HCEC 1CT (cell line): ENCODE measurements around the gene SESN1.

Source experiments
- DNase-seq: peaks from one replicate; pipeline ENCODE4 v3.0.0-alpha.2; 2017

Gene SESN1

DNA sequence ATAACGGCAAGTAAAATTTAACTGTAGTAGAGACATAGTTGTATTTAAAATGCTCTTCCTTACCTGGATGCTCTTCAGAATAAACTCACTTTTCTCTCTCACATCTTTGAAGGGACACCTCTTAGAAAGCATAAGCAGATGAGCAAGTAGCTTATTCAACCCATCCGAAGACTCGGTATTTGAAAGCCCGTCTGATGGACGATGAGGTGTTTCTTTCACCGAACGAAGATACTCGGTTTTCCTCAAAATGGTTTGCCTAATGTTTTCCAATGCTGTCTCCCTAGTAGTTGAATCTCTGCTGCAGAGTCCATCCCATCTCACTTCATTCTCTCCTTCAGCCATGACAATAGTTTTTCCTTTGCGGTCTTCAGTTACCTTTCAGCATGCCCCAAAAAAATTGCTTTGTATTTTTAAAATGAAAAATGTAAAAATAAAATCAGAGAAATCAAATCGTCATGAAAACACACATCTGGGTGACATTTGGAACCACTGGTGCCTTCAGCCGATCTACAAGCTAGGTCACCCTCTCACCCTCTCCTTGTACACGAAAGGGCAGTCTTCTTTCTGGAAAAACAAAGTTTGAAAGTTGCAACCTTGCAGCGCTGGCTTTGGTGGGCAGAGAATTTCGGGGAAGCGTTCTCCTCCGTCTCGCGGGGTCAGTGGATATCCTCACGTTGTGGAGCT, 772 bp downstream of the SESN1 start:
- DNase-seq = no peak

DNA sequence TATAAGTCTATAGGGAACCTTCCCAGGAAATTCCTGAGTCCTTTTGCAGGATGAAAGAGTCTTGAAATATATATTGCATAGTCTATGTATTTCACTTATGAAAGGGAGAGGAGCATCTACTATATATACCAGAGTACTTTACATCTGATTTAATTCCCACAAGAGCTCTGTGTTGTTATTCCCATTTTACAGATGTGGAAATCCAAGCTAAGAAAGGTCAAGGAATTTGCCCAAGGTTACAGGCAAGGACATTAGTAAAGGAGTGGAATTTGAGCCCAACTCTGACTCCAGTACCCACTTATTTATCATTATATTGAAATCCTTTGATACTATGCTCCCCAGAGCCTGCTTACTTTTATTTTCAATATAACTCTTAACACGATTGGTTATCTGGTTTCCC, 2.6 kb downstream of the SESN1 start:
- DNase-seq = no peak

DNA sequence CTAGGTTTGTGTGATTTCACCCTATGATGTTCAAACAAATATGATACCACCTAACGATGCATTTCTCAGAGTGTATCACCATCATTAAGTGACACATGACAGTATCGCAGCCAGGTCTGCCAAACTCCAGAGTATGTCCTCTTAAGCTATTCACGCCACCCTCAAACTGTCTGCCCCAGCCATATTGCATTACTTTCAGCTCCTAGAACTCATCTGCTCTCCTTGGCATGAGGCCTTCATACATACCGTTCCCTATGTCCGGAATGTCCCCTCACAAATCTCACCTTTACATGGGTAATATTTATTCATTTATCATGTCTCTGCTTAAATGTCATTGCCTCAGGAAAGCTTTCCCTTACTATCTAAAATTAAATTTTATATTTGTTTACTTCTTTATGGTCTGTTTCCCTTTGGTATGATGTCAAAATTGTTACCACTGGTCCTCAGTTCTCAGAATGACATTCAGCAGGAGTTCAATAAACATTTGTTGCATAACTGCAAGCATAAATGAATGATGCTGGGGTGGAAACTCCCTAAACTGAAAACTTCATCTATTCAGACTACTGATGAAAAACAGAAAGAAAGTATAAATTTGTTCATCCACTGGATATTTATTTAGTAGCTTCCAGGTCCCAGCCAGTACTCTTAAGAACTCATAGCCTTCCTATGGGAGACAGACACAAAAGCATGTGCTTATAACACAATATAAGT, 3.2 kb downstream of the SESN1 start:
- DNase-seq = no peak

DNA sequence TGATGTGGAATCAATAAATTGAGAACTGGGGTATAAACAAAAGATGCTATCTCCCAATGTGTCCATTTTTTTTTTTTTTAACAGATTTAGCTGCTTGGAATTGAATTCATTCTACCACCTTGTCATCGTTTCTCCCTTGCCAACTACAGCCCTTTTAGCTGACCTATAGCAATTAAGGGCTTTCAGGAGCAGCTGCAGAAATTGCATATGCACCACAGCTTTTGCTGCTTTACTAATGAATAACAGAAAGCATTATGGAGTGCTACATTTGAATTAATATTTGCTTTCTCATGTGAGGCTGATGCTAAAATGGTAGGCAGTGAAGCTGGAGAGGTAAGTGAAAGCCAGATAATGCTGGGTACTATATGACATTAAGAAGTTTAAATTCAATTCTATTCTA, 5.7 kb downstream of the SESN1 start:
- DNase-seq = no peak

DNA sequence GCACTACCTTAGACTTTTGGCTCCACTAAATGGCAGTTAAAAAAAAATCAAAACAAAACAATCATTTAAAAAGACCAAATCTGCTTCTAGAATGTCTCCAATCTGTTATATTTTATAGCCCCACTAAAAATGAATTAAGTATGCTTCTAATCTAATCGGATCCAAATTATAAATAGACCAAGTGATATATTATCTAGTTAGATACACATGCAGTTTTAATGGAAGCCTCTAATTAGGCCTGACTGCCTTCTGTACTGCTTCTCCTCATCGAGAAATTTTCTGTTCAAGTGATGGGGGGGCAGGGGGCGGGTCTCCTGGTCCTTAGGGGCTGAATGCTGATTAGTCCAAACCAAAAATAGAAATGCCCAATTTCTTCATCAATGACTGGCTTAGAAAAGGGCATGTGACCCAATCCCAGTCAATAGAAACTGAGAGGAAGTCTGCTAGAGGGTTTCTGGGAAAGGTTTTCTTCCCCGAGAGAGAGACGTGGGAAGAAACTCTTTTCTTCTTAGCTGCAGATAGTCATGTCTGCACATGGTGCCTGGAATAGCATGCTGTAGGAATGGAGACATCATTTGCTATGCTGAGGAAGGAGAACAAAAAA, 6.9 kb downstream of the SESN1 start:
- no peak for DNase-seq

DNA sequence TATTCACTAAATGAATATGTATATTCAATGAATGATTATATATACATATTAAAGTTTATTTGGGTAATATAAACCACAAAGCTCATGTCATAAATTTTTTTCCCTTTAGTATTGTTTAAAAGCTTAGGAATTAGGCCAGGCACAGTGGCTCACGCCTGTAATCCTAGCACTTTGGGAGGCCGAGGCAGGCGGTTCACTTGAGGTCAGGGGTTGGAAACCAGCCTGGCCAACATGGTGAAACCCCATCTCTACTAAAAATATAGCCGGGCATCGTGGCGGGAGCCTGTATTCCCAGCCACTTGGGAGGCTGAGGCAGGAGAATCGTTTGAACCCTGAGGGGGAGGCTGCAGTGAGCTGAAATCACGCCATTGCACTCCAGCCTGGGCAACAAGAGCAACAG, 10.5 kb downstream of the SESN1 start:
- DNase-seq = peak; percentile 42

DNA sequence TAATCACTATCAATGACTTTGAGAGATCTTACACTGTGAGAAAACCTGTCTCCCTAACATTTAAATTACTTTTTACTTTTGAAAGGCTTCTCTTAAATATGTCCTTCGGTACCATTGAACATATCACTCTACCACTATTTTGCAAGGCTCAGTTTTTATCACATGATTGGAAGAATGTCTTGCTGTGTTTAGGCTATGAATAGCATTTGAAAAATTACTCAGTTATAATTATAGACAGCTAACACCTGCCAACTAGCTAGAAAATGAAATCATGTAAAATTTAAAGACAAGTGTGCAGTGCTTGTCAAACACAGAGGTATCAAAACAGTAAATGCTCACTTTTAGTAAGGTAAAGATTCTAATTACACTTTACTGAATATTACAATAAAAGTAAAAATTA, 11.0 kb downstream of the SESN1 start:
- DNase-seq = no peak

DNA sequence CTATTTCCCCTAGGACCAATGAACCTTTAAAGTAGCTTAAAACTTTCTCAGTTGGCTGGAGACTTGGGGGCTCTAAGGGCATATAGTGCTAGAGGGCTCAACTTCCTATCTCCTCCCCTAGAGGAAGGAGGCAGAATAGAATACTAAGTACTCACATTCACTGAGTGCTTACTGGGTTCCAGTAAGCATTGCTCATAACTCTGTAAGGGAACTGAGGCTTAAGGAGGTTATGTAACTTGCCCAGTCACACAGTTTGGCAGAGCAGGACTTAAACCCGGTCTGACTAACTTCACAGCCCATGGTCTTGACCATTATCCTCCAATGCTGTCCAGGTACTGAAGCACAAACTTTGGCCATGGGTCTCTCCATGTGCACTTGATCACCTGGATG, 12.5 kb downstream of the SESN1 start:
- peak; percentile 89 for DNase-seq

DNA sequence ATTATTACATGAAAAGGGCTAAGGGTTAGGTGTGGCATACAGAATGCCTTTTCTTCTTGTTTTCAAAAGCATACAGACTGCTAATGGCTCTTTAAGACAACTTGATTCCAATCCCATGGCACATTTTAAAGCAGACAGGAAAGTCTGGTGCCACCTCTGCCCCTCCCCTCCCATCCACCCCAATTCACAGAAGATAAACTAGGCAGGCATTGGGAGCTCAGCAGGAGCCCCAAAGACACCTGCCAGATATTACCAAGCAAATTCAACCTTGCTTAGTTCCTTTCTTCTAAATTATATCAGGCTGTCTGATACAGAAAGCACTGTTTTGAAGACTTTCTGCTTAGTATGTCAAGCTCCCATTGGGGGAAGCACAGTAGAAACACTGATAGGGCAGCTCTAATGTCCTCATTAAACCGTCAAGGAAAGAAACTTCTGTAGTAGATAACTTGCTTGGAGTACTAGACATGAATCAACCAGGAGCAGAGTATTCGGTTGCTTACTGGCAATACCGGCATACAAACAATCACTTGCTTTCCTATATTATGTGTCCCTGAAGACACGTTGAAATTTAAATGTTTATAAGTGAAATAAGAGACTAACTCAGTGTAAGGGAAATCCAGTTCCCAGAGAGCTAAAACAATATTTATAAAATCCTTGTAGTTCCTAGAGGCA, 13.0 kb downstream of the SESN1 start:
- DNase-seq = no peak

DNA sequence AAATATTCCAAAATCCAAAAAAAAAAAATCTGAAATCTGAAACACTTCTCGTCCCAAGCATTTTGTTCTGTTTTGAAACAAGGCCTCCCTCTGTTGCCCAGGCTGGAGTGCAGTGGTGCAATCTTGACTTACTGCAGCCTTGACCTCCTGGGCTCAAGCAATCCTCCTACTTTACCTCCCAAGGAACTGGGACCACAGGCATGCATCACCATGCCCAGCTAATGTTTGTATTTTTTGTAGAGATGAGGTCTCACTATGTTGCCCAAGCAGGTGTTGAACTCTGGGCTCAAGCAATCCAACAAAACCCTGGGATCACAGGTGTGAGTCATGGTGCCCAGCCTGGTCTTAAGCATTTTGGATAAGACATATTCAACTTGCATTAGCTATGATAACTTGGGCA, 13.6 kb downstream of the SESN1 start:
- no peak for DNase-seq

DNA sequence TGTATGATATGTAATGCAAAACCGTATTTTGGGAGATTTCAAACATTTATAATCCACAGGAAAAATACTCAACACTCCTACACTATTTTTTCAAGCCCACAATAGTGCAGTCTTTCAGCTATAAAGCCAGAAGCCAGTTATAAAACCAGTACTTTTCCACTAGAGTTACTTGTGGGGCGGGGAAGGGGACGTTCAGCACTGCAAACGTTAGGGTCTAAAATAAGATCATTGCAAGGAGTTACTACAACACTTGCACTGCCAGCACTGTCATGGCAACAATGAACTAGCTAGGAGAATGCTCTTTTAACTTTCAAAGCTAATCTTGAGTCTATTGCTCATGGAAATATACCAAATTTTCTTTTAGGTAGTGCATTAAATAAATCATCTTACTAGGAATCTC, 14.7 kb downstream of the SESN1 start:
- no peak for DNase-seq

DNA sequence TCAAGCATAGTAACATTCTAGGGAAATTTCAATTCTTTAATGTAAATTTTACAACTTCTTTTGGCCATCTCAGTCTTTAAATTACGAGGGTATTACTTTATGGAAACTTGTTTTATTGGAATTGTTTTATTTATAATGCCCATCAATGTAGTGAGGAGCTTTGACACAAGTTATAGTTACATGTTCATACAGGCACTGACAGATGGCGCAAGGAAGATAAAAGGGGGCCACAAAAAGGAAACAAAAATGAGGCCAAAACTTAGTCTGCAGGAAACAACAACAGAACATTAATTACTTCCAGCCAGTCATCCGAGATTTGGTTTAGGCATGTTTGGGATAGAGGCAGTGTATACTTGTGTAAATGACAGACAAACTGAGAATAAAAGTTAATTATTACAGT, 18.3 kb downstream of the SESN1 start:
- no peak for DNase-seq

DNA sequence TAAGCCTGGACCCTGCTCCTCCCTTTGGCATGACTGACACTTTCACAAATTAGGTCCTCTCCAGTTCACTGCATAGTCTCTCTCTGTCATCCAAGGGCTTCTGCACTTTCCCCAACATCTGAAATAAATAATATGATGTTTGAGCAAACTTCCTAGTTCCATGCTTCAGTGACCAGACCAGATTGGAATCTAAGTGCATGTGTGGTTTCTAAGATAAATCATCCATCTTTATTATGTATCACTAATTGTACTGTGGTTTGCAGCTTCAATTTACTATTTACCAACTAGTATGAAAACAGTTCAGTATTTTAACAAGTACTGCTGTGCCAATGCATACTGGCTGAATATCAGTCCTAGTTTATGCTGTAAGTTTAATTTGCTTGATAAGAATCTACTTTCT, 18.7 kb downstream of the SESN1 start:
- DNase-seq = peak; percentile 65

DNA sequence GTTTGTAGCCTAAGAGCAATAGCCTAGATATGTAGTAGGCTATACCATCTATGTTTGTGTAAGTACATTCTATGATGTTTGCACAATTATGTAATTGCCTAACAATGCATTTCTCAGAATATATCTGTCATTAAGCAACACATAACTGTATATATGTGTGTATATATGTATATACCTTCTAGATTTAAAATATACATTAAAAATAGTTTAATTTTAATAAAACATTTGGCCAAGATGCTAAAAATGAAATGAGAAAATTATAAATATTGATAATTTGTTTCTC, 20.6 kb downstream of the SESN1 start:
- no peak for DNase-seq

DNA sequence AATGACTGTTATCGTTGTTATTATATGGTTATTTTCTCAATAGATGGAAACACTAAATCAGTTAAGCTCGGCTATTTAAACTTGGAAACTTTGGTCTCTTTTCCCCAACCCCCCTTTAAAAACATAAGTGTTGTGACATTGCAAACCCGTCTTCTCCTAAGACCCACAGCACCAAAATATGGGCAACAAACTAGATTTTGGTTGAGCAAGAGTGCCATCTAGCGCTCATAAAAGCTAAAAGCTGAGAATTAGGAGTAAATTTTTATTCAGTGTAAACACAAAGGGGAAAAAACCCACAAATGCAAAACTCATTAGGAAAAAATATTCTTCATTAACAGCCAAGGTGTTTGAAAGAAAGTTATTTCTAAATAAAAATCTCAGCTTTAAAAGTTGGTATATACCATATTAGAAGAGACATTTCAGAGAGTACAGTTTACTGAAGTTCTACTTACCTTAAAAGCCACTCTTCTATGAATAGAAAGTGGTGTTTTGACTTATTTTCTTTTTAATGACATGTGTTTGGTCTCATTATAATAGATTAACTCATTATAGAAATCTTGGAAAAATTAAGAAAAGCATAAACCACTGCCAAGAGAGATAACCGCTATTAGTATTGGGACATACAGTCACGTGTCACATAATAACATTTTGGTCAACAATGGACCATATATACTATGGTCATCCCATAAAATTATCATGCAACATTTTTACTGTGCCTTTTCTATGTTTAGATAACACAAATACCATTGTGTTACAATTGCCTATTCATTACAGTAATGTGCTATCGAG, 21.1 kb downstream of the SESN1 start:
- DNase-seq = peak; percentile 49

DNA sequence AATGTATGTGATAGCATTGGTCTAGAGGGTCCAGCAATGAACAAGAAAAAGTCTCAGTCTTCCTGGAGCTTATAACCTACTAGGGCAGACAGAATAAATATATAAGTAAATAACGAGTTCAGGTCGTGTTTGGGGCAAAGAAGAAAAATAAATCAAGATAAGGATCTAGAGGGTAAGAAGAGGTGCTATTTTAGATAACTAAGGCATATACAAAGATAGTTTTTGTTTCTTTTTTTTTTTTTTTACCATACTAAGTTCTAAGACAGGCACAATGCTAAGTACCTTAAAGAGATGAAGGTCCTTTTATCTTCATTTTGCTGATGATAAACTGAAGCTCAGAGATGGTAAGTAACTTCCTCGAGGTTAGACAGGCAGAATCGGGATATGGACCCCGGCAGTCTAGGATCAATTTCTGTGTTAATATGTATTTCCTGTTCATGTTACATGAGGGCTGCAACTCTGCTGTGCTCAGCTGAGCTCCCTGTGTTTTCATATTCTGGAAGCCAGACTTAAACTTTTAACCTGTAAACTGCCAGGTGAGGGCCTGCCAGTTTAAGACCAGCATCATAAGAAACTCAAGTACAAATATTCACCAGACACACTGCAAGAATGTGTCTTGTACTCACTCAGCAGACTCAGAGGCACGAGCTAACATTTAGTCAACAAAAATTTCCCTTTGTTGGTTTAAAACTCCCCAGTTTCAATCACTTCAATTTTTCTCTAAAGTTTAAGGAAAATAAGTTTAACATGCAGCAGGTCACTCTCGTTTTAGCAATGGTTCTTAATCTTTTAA, 23.3 kb downstream of the SESN1 start:
- DNase-seq = no peak

DNA sequence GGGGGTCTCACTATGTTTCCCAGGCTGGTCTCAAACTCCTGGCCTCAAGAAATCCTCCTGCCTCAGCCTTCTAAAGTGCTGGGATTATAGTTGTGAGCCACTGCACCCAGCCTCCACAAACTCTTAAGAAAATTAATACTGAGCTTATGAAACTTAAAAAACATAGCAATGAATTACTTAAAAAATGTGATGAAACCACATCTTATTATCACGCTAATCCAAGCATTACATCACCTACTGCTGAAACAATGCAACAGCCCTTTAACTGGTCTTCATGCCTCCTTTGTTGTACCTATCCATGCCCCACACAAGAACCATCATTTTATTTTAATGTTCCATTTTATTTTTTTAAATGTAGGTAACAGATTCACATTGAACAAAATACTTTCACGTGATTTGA, 24.9 kb downstream of the SESN1 start:
- DNase-seq = no peak

DNA sequence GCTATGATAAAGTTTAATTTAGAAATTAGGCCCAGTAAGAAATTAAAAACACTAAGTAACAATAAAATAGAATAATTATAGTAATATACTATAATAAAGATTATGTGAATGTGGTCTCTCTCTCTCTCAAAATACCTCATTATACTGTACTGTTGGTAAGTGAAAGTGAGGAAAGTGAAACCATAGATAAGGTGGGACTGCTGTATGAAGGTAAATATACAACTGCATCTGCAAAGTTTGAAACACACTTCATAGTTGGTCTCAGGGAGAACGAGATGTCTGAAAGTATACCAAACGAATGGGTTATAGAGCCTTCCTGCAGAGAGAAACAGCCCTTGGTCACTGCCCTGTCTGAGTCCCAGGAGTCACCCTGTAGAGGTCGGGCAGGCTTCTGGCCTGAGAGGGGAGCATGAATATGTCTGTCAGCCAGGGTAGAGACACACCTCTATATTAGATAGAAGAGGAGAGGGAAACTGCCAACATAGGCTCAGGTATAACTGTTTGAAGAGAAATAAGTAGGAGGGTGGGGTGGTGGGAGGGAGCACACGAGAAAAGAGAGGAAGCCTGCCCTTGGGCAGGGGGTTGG, 31.8 kb downstream of the SESN1 start:
- no peak for DNase-seq

DNA sequence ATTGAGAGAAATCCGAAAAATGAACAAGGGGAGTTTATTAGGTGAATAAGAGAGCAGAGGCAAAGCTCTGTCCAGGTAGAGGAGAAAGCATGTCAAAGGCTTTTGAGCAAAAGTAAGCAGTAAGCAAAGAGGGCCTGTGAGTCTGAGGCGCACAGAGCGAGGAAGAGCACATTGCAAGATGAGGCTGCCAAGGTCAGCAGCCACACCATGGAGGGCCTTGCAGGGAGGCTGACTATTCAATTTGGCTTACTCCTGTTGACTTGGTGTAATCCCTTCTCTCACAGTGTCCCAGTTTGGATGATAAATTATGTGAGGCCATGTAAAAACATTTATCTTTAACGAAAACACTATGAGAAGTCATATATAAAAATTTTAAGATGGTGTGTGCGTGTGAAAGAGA, 32.4 kb downstream of the SESN1 start:
- DNase-seq = no peak

DNA sequence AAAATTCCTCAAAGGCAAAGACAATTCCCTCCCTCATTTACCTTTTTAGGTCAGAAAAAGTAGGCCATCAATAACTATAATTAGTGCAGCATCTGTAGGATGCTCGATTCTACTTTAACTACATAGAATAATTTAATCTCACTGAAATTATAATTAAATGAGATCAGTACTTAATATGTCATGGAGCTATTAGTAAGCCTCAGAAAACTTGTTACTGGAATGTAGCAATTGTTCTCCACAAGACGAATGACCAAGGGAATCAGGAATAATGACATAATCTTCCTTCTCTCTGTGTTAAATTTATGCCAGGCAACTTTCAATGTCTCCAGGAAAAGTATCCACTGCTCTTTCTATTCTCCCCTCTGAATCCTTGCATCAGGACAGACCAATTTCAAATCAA, 34.1 kb downstream of the SESN1 start:
- DNase-seq = no peak

DNA sequence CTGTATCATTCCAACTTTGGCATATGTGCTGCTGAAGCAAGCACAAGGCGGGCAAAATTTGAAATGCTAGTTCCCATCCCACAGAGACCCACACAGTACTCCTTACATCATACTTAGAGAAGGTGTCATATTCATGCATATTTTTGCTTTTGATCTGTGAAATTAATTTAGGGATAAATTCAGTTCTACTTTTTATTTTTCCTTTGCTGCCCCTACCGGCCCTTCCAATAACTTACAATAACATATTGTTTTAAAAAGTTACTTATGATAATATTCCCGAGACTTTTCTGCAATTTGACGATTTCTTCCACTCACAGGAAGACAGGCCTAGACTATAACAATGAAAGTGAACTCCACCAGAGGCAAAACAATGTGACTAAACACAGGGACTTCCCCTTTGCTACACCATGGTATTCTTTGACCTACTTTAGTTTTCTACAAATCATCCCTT, 35.0 kb downstream of the SESN1 start:
- DNase-seq = peak; percentile 19

DNA sequence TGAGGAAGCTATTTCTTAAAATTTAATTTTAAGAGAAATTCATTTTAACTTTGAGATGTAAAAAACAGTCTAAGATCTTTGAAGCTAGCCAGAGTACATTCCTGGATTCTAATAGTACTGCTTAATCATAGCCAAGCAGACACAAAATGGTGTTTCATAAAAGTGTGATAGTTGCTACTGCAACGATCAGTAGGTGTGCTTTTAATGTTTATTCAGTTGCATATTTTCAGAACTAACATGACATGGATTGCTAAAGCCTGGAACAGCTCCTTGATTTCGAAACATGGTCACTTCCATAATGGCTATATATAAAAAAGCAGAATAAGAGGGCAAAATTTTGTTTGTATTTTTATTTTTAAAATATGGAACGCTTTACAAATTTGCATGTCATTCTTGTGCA, 35.5 kb downstream of the SESN1 start:
- DNase-seq = peak; percentile 37
